Sigmoid colon (tissue), 4 donors: ENCODE results near the gene ZNF710.

ENCODE experiments used
- CTCF ChIP-seq, 4 experiments: fragments of 450-650 bp in 3 of 4; fragments of 200-600 bp in 1 of 4; IDR thresholded peaks; one replicate each; pipeline ENCODE4 v1.5.1; 2016 to 2019; ENCODE audit warnings: antibody characterized with exemption in 4 of 4, mild to moderate bottlenecking in 3 of 4, moderate library complexity in 2 of 4
- POLR2A ChIP-seq, 2 donors: fragments of 450-650 bp; IDR thresholded peaks; one replicate each; pipeline ENCODE4 v1.6.1; 2016; ENCODE audit warnings: antibody characterized with exemption in 2 of 2, mild to moderate bottlenecking in 2 of 2, moderate library complexity in 2 of 2
- POLR2AphosphoS5 ChIP-seq, 4 donors: sonication (generic); formaldehyde crosslinking; IDR thresholded peaks; one replicate each; pipeline ENCODE4 v1.6.1; 2017; ENCODE audit warnings: antibody characterized with exemption in 4 of 4

- no peak for TF ChIP-seq CTCF (IDR thresholded peaks at IDR 0.05)
- no peak for TF ChIP-seq POLR2A (IDR thresholded peaks at IDR 0.05)
- TF ChIP-seq POLR2AphosphoS5 (IDR thresholded peaks at IDR 0.05) = no peak
These were observed 50.8 kb downstream of the ZNF710 start for GRCh38 chr15:90051874-90052273.
